OCI-M2 (cell line): Measurements from ENCODE around the gene PGM1.

Experiments
- DNase-seq: peaks from one replicate; lab custom pipeline; 2025; ENCODE audit not compliant: unreplicated experiment; lab: John Stamatoyannopoulos, UW

PGM1 gene

GRCh38 chr1:63663873-63664272, 70.7 kb downstream of the PGM1 start:
- DNase-seq: no peak

- no peak for DNase-seq
These were observed 71.5 kb downstream of the PGM1 start for GRCh38 chr1:63664742-63665141.

GRCh38 chr1:63665410-63665809, 72.2 kb downstream of the PGM1 start:
- no peak for DNase-seq

- DNase-seq: no peak
These were observed 72.6 kb downstream of the PGM1 start for GRCh38 chr1:63665824-63666223.

- DNase-seq: no peak
These were observed 75.1 kb downstream of the PGM1 start for GRCh38 chr1:63668298-63668697.

DNA sequence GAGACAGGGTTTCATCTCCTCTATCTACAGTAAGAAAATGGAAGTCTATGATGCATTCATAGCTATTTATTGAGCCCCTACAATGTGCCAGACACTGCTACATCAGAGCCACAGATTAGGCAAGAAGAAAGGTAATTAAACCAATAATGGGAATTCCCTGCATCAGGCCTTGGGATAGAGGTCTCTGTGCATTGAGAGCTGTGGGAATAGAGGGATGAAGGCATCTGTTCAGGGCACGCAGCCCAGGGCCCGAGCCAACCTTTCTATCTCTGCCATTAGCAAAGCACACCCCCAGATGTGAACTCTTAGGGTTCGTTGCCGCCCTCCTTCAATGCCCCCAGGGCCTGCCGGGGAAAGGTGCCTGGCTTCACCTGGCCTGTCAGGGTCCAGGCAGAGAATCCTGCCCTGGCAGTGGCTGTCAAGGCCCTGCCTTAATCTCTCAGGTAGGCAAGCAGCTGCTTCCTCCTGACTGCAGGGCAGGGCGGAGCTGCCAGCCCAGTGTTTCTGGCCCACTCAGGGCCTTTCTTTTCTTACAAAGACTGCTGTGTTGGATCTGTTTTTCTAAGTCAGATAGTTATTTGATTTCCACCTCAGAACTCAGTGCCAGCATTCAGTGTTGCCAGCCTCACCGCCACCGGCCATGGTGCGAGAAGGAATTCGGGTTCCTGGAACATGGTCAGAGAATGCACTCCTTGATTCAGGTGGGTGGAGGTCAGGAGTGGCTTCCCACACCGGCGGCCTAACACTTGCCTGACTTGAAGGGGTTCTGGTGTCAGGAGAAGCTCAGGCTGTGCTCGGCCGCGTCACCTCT, 76.1 kb downstream of the PGM1 start:
- DNase-seq: no peak

GRCh38 chr1:63670164-63670563, 77.0 kb downstream of the PGM1 start:
- DNase-seq: no peak

GRCh38 chr1:63671514-63671913, 78.3 kb downstream of the PGM1 start:
- no peak for DNase-seq

DNA sequence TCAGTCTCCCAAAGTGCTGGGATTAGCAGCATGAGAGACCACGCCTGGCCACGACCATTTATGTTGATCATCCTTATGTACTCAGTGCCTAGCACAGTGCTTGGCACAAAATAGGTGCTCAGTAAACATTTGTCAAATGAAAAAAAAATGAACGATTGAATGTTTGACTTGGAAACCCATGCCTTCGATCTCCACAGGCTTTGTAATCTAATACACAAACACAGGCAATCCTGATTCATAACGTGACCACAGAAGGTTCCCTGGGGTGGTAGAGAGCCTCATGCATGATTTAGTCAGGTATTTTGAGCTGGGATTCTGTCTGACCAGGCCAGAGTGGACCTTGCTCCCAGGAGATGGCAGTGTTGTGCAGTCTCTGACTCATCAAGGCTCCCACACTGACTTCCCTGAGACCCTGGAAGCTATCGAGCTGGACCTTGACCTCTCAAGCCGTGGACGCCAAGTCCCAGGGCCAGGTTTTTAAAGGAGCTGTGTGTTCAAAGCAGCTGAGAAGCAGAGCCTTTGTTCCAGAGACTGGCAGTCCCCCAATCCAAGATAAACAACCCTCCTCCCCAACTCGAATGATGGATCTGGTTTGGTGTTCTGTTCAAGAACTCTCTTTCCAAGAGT, 81.1 kb downstream of the PGM1 start:
- no peak for DNase-seq

GRCh38 chr1:63674865-63675419, 81.7 kb downstream of the PGM1 start:
- no peak for DNase-seq

DNA sequence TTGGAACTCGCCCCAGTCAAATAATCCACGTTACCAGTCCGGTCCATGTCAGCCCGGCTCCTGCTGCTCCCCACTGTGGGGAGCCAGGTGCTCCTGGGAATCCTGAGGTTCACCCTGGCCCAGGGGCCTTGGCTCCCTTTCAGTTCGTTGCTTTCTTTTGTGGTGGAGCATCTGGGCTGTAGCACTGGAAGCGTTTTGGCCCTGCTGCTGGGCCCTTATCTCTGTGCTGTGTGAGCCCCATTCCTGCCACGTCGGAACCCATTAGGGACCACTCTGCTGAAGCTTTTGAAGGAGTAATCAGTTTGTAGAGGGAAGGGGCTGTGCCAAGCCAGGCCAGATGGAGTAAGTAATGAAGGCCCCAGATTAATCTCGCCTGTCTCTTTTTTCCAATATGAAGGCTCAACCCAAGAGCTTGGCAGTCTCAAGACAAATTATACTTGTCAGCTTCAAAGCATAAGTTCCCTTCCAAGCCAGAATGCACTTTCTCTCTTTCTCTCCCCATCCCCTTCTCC, 82.3 kb downstream of the PGM1 start:
- no peak for DNase-seq

DNA sequence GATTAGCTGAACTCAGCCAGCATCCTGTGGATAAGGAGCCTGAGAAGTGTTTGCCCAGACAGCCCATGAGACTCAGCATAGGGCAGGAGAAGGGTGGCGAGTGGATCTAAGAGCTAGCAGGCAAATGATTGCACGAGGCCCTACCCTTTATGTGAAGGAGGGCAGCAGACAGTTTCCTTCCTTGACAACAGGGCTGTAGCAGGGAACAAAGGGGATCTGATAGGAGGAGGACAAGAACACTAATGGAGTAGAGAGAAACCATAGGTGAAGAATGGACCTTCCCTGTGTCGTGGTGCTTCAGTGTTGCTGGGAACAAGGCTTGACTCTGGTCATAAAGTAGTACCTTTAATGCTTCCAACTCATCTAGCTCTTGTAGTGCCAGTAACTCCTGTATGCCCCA, 84.3 kb downstream of the PGM1 start:
- no peak for DNase-seq

- no peak for DNase-seq
These were observed 85.0 kb downstream of the PGM1 start for GRCh38 chr1:63678200-63678599.

DNA sequence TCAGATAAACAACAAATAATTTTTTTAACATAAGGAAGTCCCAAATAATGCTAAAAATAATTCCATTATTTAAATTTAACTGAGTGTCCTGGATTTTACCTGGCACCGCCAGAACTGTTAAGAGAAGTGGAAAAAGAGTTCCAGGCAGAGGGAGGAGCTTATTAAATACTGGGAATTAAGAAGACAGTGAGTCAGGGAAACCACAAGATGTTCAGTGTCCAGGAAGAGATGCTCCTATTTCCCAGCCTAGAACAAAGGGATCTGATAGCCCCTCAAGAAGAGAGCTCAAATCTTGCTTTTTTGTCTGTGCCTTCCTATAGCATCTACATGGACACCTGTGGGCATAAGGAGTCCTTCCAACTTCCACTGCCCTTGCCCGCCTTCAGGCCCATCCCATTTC, 85.9 kb downstream of the PGM1 start:
- DNase-seq: no peak

- DNase-seq: no peak
These were observed 86.4 kb downstream of the PGM1 start for GRCh38 chr1:63679589-63679988.

DNA sequence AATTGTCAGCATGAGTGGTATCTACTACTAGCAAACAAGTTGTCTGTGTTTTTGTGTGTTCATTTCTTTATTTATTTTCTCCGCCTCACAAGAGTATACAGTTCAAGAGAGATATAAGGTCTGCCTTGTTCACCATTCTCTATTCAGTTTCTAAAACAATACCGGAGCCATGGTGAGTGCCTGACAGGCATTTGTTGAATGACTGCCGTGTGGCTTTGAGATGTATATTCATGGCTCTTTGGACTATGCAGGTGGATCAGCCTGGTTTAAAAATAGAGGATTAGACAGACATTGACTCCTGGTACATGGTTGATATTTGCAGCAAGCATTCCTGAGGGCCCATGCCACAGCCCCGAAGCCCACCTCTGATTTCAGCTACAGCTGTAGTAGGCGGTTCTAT, 89.7 kb downstream of the PGM1 start:
- no peak for DNase-seq

DNA sequence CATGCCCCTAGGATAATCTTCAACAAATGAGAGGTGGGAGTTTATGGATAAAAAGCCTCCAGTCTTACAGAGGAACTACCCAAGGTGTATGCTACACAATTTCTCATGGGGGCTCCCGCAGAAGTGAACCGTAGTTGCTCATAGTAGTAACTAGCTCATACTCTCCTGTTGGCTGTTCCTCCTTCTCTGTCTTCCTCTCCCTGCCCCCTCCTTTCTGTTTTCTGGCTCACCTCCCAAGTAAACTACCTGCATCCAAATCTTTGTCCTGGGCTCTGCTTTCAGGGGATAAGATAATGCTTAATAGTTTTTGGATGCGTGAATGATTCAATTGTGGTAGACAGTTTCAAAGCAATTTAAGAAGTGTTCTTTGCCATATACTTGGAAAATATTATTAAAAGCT, 90.5 kb downstream of the PGM1 start:
- DNase-seq: no peak

DNA sequence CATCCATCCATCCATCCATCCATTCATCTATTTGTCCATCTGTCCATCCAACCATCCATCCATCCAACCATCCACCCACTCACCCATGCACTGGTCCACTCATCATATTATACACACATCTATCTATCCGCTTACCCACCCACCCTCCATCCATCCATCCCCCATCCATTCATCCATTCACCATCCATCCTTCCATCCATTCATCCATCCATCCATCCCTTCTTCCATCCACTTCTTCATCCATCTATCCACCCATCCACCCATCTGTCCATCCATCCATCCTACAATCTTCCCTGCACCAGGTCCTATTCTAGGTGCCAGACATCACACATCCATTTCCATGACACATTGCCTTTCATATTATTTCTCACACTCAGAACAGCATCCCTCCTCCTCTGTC, 93.5 kb downstream of the PGM1 start:
- DNase-seq: no peak

DNA sequence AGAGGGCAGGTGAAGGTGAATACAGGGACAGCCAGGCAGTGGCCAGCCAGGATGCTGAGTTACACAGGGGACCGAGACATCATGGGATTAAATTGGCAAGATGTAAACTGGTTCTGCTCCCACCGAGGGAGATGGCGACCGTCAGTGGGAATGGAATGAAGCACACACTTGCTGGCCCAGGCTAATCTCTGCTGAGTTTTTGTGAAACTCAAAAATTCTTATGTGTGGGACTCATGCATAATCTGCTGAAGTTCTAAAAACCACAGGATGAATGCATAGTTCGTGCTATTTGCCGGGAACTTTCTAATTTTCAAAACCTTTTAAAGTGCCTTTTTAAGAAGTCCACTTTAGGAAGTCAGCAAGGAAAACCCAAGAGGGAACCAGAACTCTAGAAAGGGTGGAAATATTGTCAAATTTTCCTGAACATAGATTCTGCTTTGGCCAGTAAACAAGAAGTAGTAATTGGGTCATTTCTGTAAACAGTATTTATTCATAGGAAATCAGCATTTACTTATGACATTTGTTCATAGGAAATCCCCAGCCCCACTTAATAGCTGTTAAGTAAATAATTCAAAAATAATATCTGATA, 95.2 kb downstream of the PGM1 start:
- DNase-seq: no peak

GRCh38 chr1:63690966-63691700, 97.9 kb downstream of the PGM1 start:
- no peak for DNase-seq

GRCh38 chr1:63691701-63692425, 98.7 kb downstream of the PGM1 start:
- DNase-seq: no peak
